Nephron progenitor cell (in vitro differentiated cells): ENCODE measurements around the gene MOGAT3.
A peak's percentile ranks its signal among the peaks of the same experiment; 100 is the strongest.

Experiments
- DNase-seq: peaks from one replicate; pipeline ENCODE4 v3.0.0; 2021
- H3K27ac Mint-ChIP-seq: 2 replicates; pipeline ENCODE4 v1.8.0; 2021; ENCODE audit warnings: mild to moderate bottlenecking, moderate library complexity, mixed read lengths
- H3K27me3 Mint-ChIP-seq: 2 replicates; pipeline ENCODE4 v1.8.0; 2021; ENCODE audit warnings: mild to moderate bottlenecking, low read depth, mixed read lengths; ENCODE audit not compliant: poor library complexity
- H3K36me3 Mint-ChIP-seq: 2 replicates; pipeline ENCODE4 v1.8.0; 2021; ENCODE audit warnings: low read depth, mixed read lengths
- H3K4me1 Mint-ChIP-seq: 2 replicates; pipeline ENCODE4 v1.8.0; 2021; ENCODE audit warnings: mixed read lengths
- H3K4me3 Mint-ChIP-seq: 2 replicates; pipeline ENCODE4 v1.8.0; 2021; ENCODE audit warnings: mild to moderate bottlenecking, moderate library complexity, mixed read lengths
- H3K9me3 Mint-ChIP-seq: 2 replicates; pipeline ENCODE4 v1.8.0; 2021; ENCODE audit warnings: mild to moderate bottlenecking, moderate library complexity, mixed read lengths
- CTCF ChIP-seq: fragments of 200-600 bp; sonication (generic); IDR thresholded peaks from 2 replicates; pipeline ENCODE4 v1.5.0; 2021; ENCODE audit warnings: antibody characterized with exemption

MOGAT3 gene

GRCh38 chr7:101226721-101227120, 25.9 kb upstream of the MOGAT3 start:
- no peak for TF ChIP-seq CTCF
- H3K4me3 Mint-ChIP-seq: no peak overlapping the region
- peaks cover 2% of the 10 kb centered on the region for H3K27me3 Mint-ChIP-seq
- H3K9me3 Mint-ChIP-seq: no peaks in the 10 kb centered on the region
- DNase-seq: no peak
- H3K27ac Mint-ChIP-seq: no peak overlapping the region
- H3K36me3 Mint-ChIP-seq: peaks cover 46% of the 10 kb centered on the region
- H3K4me1 Mint-ChIP-seq: peaks cover 21% of the 10 kb centered on the region

- Mint-ChIP-seq H3K9me3 (no peaks in the 10 kb centered on the region), H3K36me3 (peaks cover 48% of the 10 kb centered on the region), H3K4me1 (peaks cover 19% of the 10 kb centered on the region), H3K4me3 (no peak overlapping the region), H3K27me3 (no peaks in the 10 kb centered on the region), H3K27ac (no peak overlapping the region)
- no peak for DNase-seq
- no peak for TF ChIP-seq CTCF
Observed at GRCh38 chr7:101225650-101226049, 24.8 kb upstream of the MOGAT3 start.

- Mint-ChIP-seq H3K27ac (no peak overlapping the region), H3K9me3 (no peaks in the 10 kb centered on the region), H3K27me3 (no peaks in the 10 kb centered on the region), H3K4me1 (peaks cover 30% of the 10 kb centered on the region), H3K36me3 (peaks cover 43% of the 10 kb centered on the region), H3K4me3 (no peak overlapping the region)
- no peak for DNase-seq
- no peak for TF ChIP-seq CTCF
Observed at GRCh38 chr7:101223528-101223927, 22.7 kb upstream of the MOGAT3 start.

- peaks cover 40% of the 10 kb centered on the region for H3K36me3 Mint-ChIP-seq
- peak overlapping the region; percentile 80 for H3K27ac Mint-ChIP-seq
- no peak overlapping the region for H3K4me3 Mint-ChIP-seq
- H3K9me3 Mint-ChIP-seq: no peaks in the 10 kb centered on the region
- H3K27me3 Mint-ChIP-seq: peaks cover 3% of the 10 kb centered on the region
- H3K4me1 Mint-ChIP-seq: peaks cover 36% of the 10 kb centered on the region
- DNase-seq: no peak
- no peak for TF ChIP-seq CTCF
Observed at GRCh38 chr7:101222275-101222830, 21.5 kb upstream of the MOGAT3 start.

- Mint-ChIP-seq H3K4me1 (peaks cover 51% of the 10 kb centered on the region), H3K27me3 (peaks cover 3% of the 10 kb centered on the region), H3K4me3 (peak overlapping the region; percentile 6), H3K27ac (no peak overlapping the region), H3K36me3 (peaks cover 35% of the 10 kb centered on the region), H3K9me3 (no peaks in the 10 kb centered on the region)
- no peak for DNase-seq
- no peak for TF ChIP-seq CTCF
Observed at GRCh38 chr7:101220295-101220694, 19.5 kb upstream of the MOGAT3 start.
